ENCODE measurements around the gene EPHA4. TPM values are rescaled to one million over a fixed set of nuclear protein-coding genes. Genes with fewer than 3 reads are reported as not detected.

The EPHA4 gene
- total and polyA plus RNA-seq, 9 donors = 11.3 to 39.3 (median 24.9) TPM

GRCh38 chr2:221402072-221402471 is 170.0 kb downstream of the EPHA4 start:
- WGBS, 3 donors = 85 to 94% (median 93%) methylated on average over 1 of the region's 1 CpG
- H3K27ac ChIP-seq = no peak overlapping the region
- intact Hi-C loops (cut with DNase I) = no loop called here
- TF ChIP-seq POLR2A (IDR thresholded peaks at IDR 0.05) (no peak), EP300 (IDR thresholded peaks at IDR 0.05) (no peak), CTCF (IDR thresholded peaks at IDR 0.05) (no peak)
- no peak overlapping the region for H3K4me3 ChIP-seq
- no peaks in the 10 kb centered on the region for H3K27me3 ChIP-seq
- no peaks in the 10 kb centered on the region for H3K36me3 ChIP-seq
- no peaks in the 10 kb centered on the region for H3K4me1 ChIP-seq (ENCODE audit: insufficient read depth)
- no peaks in the 10 kb centered on the region for H3K9me3 ChIP-seq
- no peak for DNase-seq

GRCh38 chr2:221400411-221400810 is 171.7 kb downstream of the EPHA4 start:
- 72 to 83% (median 77%) methylated on average over 4 of the region's 4 CpGs for WGBS, 3 donors
- TF ChIP-seq EP300 (IDR thresholded peaks at IDR 0.05) = no peak
- no peaks in the 10 kb centered on the region for H3K4me1 ChIP-seq (ENCODE audit: insufficient read depth)
- no peaks in the 10 kb centered on the region for H3K36me3 ChIP-seq
- no peak overlapping the region for H3K4me3 ChIP-seq
- intact Hi-C loops (cut with DNase I) = no loop called here
- no peak overlapping the region for H3K27ac ChIP-seq
- DNase-seq = no peak
- no peaks in the 10 kb centered on the region for H3K9me3 ChIP-seq
- H3K27me3 ChIP-seq = no peaks in the 10 kb centered on the region

GRCh38 chr2:221399183-221399582 is 172.9 kb downstream of the EPHA4 start:
- Histone ChIP-seq H3K27ac (no peak overlapping the region), H3K4me3 (no peak overlapping the region), H3K36me3 (no peaks in the 10 kb centered on the region), H3K27me3 (no peaks in the 10 kb centered on the region), H3K4me1 (ENCODE audit: insufficient read depth) (no peaks in the 10 kb centered on the region), H3K9me3 (no peaks in the 10 kb centered on the region)
- intact Hi-C loops (cut with DNase I) = no loop called here
- 56 to 64% (median 62%) methylated on average over 4 of the region's 4 CpGs for WGBS, 3 donors
- TF ChIP-seq CTCF (IDR thresholded peaks at IDR 0.05) (no peak), POLR2A (IDR thresholded peaks at IDR 0.05) (no peak), EP300 (IDR thresholded peaks at IDR 0.05) (no peak)
- DNase-seq = no peak

- 82 to 91% (median 88%) methylated on average over 1 of the region's 1 CpG for WGBS, 3 donors
- Histone ChIP-seq H3K4me3 (no peak overlapping the region), H3K36me3 (no peaks in the 10 kb centered on the region), H3K9me3 (no peaks in the 10 kb centered on the region), H3K27ac (no peak overlapping the region), H3K4me1 (ENCODE audit: insufficient read depth) (no peaks in the 10 kb centered on the region), H3K27me3 (no peaks in the 10 kb centered on the region)
- intact Hi-C loops (cut with DNase I) = no loop called here
- DNase-seq = no peak
- TF ChIP-seq POLR2A (IDR thresholded peaks at IDR 0.05) = no peak
- no peak for TF ChIP-seq CTCF (IDR thresholded peaks at IDR 0.05)
- no peak for TF ChIP-seq EP300 (IDR thresholded peaks at IDR 0.05)
These were observed 174.9 kb downstream of the EPHA4 start for GRCh38 chr2:221397187-221397586.

- no peak for TF ChIP-seq POLR2A (IDR thresholded peaks at IDR 0.05)
- TF ChIP-seq CTCF (IDR thresholded peaks at IDR 0.05) = no peak
- TF ChIP-seq EP300 (IDR thresholded peaks at IDR 0.05) = no peak
- no peaks in the 10 kb centered on the region for H3K9me3 ChIP-seq
- no peak overlapping the region for H3K4me3 ChIP-seq
- no peaks in the 10 kb centered on the region for H3K4me1 ChIP-seq (ENCODE audit: insufficient read depth)
- 87 to 94% (median 93%) methylated on average over 5 of the region's 5 CpGs for WGBS, 3 donors
- DNase-seq = no peak
- no peaks in the 10 kb centered on the region for H3K27me3 ChIP-seq
- intact Hi-C loops (cut with DNase I) = no loop called here
- H3K36me3 ChIP-seq = no peaks in the 10 kb centered on the region
- no peak overlapping the region for H3K27ac ChIP-seq
These were observed 179.7 kb downstream of the EPHA4 start for GRCh38 chr2:221392228-221392881.

All from ovary (tissue), 9 donors.